GM21619 (cell line): ENCODE measurements around the gene MARCHF9.

Experiments
- ATAC-seq: cut with Tn5 transposase; IDR thresholded peaks from one replicate; pipeline ENCODE4 v1.9.1; 2021; ENCODE audit not compliant: unreplicated experiment

Gene MARCHF9

GRCh38 chr12:57795354-57795753 lies 40.5 kb downstream of the MARCHF9 start:
- no peak for ATAC-seq

GRCh38 chr12:57796996-57797395 lies 42.1 kb downstream of the MARCHF9 start:
- no peak for ATAC-seq

- no peak for ATAC-seq
These were observed 43.0 kb downstream of the MARCHF9 start for GRCh38 chr12:57797933-57798332.

- ATAC-seq = no peak
These were observed 46.1 kb downstream of the MARCHF9 start for GRCh38 chr12:57800965-57801364.

- no peak for ATAC-seq
These were observed 47.7 kb downstream of the MARCHF9 start for GRCh38 chr12:57802607-57803006.

GRCh38 chr12:57803319-57803893 lies 48.5 kb downstream of the MARCHF9 start:
- no peak for ATAC-seq

GRCh38 chr12:57806677-57807076 lies 51.8 kb downstream of the MARCHF9 start:
- ATAC-seq = no peak

- no peak for ATAC-seq
These were observed 52.4 kb downstream of the MARCHF9 start for GRCh38 chr12:57807285-57807684.

- no peak for ATAC-seq
These were observed 53.4 kb downstream of the MARCHF9 start for GRCh38 chr12:57808351-57808750.

GRCh38 chr12:57809425-57809824 lies 54.5 kb downstream of the MARCHF9 start:
- ATAC-seq = no peak
